HG03139 (cell line): ENCODE measurements around the gene CDRT4.

Experiments
- ATAC-seq: cut with Tn5 transposase; IDR thresholded peaks from one replicate; pipeline ENCODE4 v1.9.1; 2021; ENCODE audit not compliant: unreplicated experiment

Gene CDRT4

GRCh38 chr17:15398291-15398690 lies 69.1 kb downstream of the CDRT4 start:
- no peak for ATAC-seq

GRCh38 chr17:15397620-15398019 lies 69.8 kb downstream of the CDRT4 start:
- no peak for ATAC-seq

- ATAC-seq, result no peak
These were observed 72.3 kb downstream of the CDRT4 start for GRCh38 chr17:15395091-15395490.

GRCh38 chr17:15393414-15393813 lies 74.0 kb downstream of the CDRT4 start:
- ATAC-seq, result no peak

GRCh38 chr17:15392326-15392741 lies 75.1 kb downstream of the CDRT4 start:
- ATAC-seq, result no peak

- ATAC-seq, result no peak
These were observed 78.9 kb downstream of the CDRT4 start for GRCh38 chr17:15388356-15389041.

GRCh38 chr17:15386083-15386482 lies 81.3 kb downstream of the CDRT4 start:
- ATAC-seq, result no peak
